HG03469 (cell line): ENCODE data around the gene RUSC1.
"Not testable (repeated sequence)": the region's sequence is repeated elsewhere in the genome, so short reads cannot be mapped to it uniquely, and the experiment has no call there.

ENCODE experiments used
- ATAC-seq: cut with Tn5 transposase; IDR thresholded peaks from one replicate; pipeline ENCODE4 v1.9.1; 2021; ENCODE audit warnings: mild to moderate bottlenecking, moderate library complexity, moderate number of reproducible peaks; ENCODE audit not compliant: unreplicated experiment

Gene RUSC1

GRCh38 chr1:155321639-155322503 lies 1.2 kb downstream of the RUSC1 start:
- ATAC-seq = no peak

GRCh38 chr1:155322571-155322952 lies 1.9 kb downstream of the RUSC1 start:
- ATAC-seq = no peak

GRCh38 chr1:155322953-155323728 lies 2.4 kb downstream of the RUSC1 start:
- no peak for ATAC-seq

GRCh38 chr1:155323729-155324036 lies 3.0 kb downstream of the RUSC1 start:
- no peak for ATAC-seq

GRCh38 chr1:155324037-155324716 lies 3.5 kb downstream of the RUSC1 start:
- peak; percentile 37 for ATAC-seq

GRCh38 chr1:155324717-155325602 lies 4.3 kb downstream of the RUSC1 start:
- no peak for ATAC-seq

- ATAC-seq = no peak
These were observed 4.9 kb downstream of the RUSC1 start for GRCh38 chr1:155325603-155325893.

GRCh38 chr1:155326020-155326526 lies 5.4 kb downstream of the RUSC1 start:
- no peak for ATAC-seq

GRCh38 chr1:155326631-155327037 lies 5.9 kb downstream of the RUSC1 start:
- ATAC-seq = no peak

- no peak for ATAC-seq
These were observed 7.3 kb downstream of the RUSC1 start for GRCh38 chr1:155327981-155328380.

- ATAC-seq = not testable (repeated sequence)
These were observed 8.2 kb downstream of the RUSC1 start for GRCh38 chr1:155328856-155329255.

GRCh38 chr1:155329980-155330598 lies 9.4 kb downstream of the RUSC1 start:
- ATAC-seq = no peak

GRCh38 chr1:155334962-155335361 lies 14.3 kb downstream of the RUSC1 start:
- no peak for ATAC-seq

GRCh38 chr1:155339515-155340097 lies 18.9 kb downstream of the RUSC1 start:
- no peak for ATAC-seq

GRCh38 chr1:155342842-155343241 lies 22.1 kb downstream of the RUSC1 start:
- no peak for ATAC-seq

GRCh38 chr1:155352631-155353030 lies 31.9 kb downstream of the RUSC1 start:
- ATAC-seq = no peak

- no peak for ATAC-seq
These were observed 39.4 kb downstream of the RUSC1 start for GRCh38 chr1:155360051-155360450.

- no peak for ATAC-seq
These were observed 58.5 kb downstream of the RUSC1 start for GRCh38 chr1:155379180-155379579.

GRCh38 chr1:155379631-155380090 lies 59.0 kb downstream of the RUSC1 start:
- ATAC-seq = no peak
